A549 treated with ZK216348 at 1 μM for 4 hours (cell line): ENCODE results near the gene OAS1. TPM values are rescaled to one million over a fixed set of nuclear protein-coding genes. Genes with fewer than 3 reads are reported as not detected.

Experiments used
- total RNA-seq: library from RNA; stranded (reverse); fragments of 200-300 nt; extraction: Qiagen RNA extraction; gene quantifications from 5 replicates; pipeline ENCODE4 v1.2.3, GENCODE V29; 2022; ENCODE audit warnings: low read depth

The OAS1 gene
- total RNA-seq: 34.2 to 68.6 TPM (median 48.8 TPM) in 5 replicates

GRCh38 chr12:112906712-112907414 is at the start of gene OAS1:
TSS of gene OAS1 (plus strand) at chr12:112906962. CDS start at chr12:112907040, 78 bp downstream.

DNA sequence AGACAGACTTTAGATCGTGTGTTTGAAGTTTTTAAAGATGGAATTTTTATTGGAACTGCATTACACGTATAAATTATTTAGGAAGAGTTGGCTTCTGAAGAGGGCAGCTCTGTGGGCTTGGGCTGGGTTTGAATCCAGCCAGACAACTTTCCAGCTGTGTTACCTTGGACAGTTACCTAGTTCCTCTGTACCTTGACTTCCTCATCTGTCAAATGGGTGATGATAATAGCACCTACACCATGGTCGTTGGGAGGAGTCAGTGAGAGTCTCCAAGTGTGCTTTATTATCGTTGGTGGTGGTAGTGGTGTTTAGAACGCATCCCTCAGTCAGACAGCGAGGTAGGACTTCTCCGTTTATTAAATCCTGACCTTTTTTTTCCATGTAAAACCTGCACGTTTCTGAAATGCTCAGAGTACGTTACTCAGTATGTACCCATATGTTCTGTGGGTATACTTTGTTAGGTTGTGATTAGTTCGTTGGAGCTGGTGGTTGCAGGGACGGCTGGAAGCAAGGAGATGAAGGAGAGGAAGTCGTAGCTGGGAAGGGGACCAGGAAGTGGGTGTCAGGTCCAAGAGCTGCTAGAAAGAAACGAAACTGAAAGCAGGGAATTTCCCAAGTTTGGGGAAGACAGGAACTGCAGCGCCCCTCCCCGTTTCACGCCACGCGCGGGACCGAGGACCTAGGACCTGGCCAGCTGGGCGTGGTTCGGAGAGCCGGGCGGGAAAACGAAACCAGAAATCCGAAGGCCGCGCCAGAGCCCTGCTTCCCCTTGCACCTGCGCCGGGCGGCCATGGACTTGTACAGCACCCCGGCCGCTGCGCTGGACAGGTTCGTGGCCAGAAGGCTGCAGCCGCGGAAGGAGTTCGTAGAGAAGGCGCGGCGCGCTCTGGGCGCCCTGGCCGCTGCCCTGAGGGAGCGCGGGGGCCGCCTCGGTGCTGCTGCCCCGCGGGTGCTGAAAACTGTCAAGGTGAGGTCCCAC is 31.3 kb downstream of the OAS1 start, which contains the start of gene OAS3:
Gene OAS3 (plus strand): TSS at position 734 of the 979 bp plus-strand sequence. CDS start 57 bp downstream, at position 791.

Other genes with a start within 250 kb of the OAS1 start
- 0.14 to 0.57 TPM (median 0.21 TPM) in 5 replicates for gene RPH3A, start 115.2 kb upstream of the OAS1 start, total RNA-seq
- gene OAS3, start 31.5 kb downstream of the OAS1 start, total RNA-seq: 21.2 to 29.5 TPM (median 25.8 TPM) in 5 replicates
- 0.16 to 0.44 TPM (median 0.28 TPM) in 5 replicates for gene OAS2, start 71.6 kb downstream of the OAS1 start, total RNA-seq
- gene DTX1, start 149.8 kb downstream of the OAS1 start, total RNA-seq: 0.27 to 1.2 TPM (median 0.40 TPM) in 5 replicates
- 0.17 to 0.51 TPM (median 0.22 TPM) in 5 replicates for gene RASAL1, start 228.8 kb downstream of the OAS1 start, total RNA-seq
- gene CFAP73, start 242.8 kb downstream of the OAS1 start, total RNA-seq: 0.20 TPM in 1 of 5 replicates, not detected in the others